Activated CD8-positive, alpha-beta memory T cell treated with anti-CD3 and anti-CD28 coated beads, Interleukin-2, amount 10 ng/mL, durations not matched to agents 7 days and 5 days (primary cell): ENCODE measurements around the gene ADCY1. TPM values are rescaled to one million over a fixed set of nuclear protein-coding genes. Genes with fewer than 3 reads are reported as not detected.
"Not testable (repeated sequence)": the region's sequence is repeated elsewhere in the genome, so short reads cannot be mapped to it uniquely, and the experiment has no call there.

Source experiments
- ATAC-seq: fragments of 150-1000 bp; cut with Tn5 transposase; one replicate; pipeline ENCODE4 v1.10.0; 2021; ENCODE audit warnings: moderate library complexity
- CTCF ChIA-PET: fragments of 350-600 bp; sonication (Branson Sonifier 250); formaldehyde crosslinking; loops from one replicate; lab custom pipeline; 2021; ENCODE audit warnings: antibody characterized with exemption; lab: Charles Lee
- DNase-seq: peaks from one replicate; pipeline ENCODE4 v3.0.0-alpha.2; 2020
- H3K27ac Mint-ChIP-seq: one replicate; pipeline ENCODE4 v1.8.0; 2021; ENCODE audit warnings: mild to moderate bottlenecking, mixed read lengths
- H3K27me3 Mint-ChIP-seq: one replicate; pipeline ENCODE4 v1.8.0; 2021; ENCODE audit warnings: mixed read lengths
- H3K36me3 Mint-ChIP-seq: one replicate; pipeline ENCODE4 v1.8.0; 2021; ENCODE audit warnings: mild to moderate bottlenecking, mixed read lengths
- H3K4me1 Mint-ChIP-seq: one replicate; pipeline ENCODE4 v1.8.0; 2021; ENCODE audit warnings: mixed read lengths
- H3K4me3 Mint-ChIP-seq: one replicate; pipeline ENCODE4 v1.8.0; 2021; ENCODE audit warnings: mild to moderate bottlenecking, moderate library complexity, mixed read lengths
- H3K9me3 Mint-ChIP-seq: one replicate; pipeline ENCODE4 v1.8.0; 2022; ENCODE audit warnings: low read depth, mixed read lengths
- total RNA-seq, 2 experiments: library from RNA; stranded (reverse); gene quantifications; one replicate each; pipeline ENCODE4 v1.2.3, GENCODE V29; 2021

The ADCY1 gene
- total RNA-seq, 2 experiments from 2014 or later = 1.3 to 6.7 TPM

GRCh38 chr7:45738920-45739319 lies 164.8 kb downstream of the ADCY1 start:
- CTCF ChIA-PET, H3K27ac Mint-ChIP-seq, H3K4me3 Mint-ChIP-seq, ATAC-seq, H3K9me3 Mint-ChIP-seq, H3K4me1 Mint-ChIP-seq, DNase-seq, H3K27me3 Mint-ChIP-seq: not testable (repeated sequence)
- H3K36me3 Mint-ChIP-seq = peaks cover 47% of the 10 kb centered on the region

- ATAC-seq, CTCF ChIA-PET, H3K9me3 Mint-ChIP-seq, H3K27me3 Mint-ChIP-seq, H3K27ac Mint-ChIP-seq, H3K4me3 Mint-ChIP-seq, DNase-seq, H3K4me1 Mint-ChIP-seq: not testable (repeated sequence)
- peaks cover 52% of the 10 kb centered on the region for H3K36me3 Mint-ChIP-seq
Observed at GRCh38 chr7:45740573-45740972, 166.4 kb downstream of the ADCY1 start.

- H3K27ac Mint-ChIP-seq, H3K27me3 Mint-ChIP-seq, CTCF ChIA-PET, H3K4me1 Mint-ChIP-seq, H3K4me3 Mint-ChIP-seq, DNase-seq, H3K9me3 Mint-ChIP-seq, ATAC-seq: not testable (repeated sequence)
- H3K36me3 Mint-ChIP-seq = peaks cover 13% of the 10 kb centered on the region
Observed at GRCh38 chr7:45748976-45749375, 174.8 kb downstream of the ADCY1 start.

- ATAC-seq, H3K9me3 Mint-ChIP-seq, H3K4me3 Mint-ChIP-seq, H3K4me1 Mint-ChIP-seq, H3K36me3 Mint-ChIP-seq, DNase-seq, H3K27me3 Mint-ChIP-seq, H3K27ac Mint-ChIP-seq, CTCF ChIA-PET: not testable (repeated sequence)
Observed at GRCh38 chr7:45751352-45751751, 177.2 kb downstream of the ADCY1 start.

GRCh38 chr7:45756333-45756732 lies 182.2 kb downstream of the ADCY1 start:
- H3K27me3 Mint-ChIP-seq, CTCF ChIA-PET, DNase-seq, H3K27ac Mint-ChIP-seq, H3K4me1 Mint-ChIP-seq, H3K9me3 Mint-ChIP-seq, ATAC-seq, H3K4me3 Mint-ChIP-seq: not testable (repeated sequence)
- peaks cover 13% of the 10 kb centered on the region for H3K36me3 Mint-ChIP-seq

- H3K27me3 Mint-ChIP-seq, H3K9me3 Mint-ChIP-seq, H3K4me1 Mint-ChIP-seq, ATAC-seq, CTCF ChIA-PET, H3K36me3 Mint-ChIP-seq, DNase-seq, H3K4me3 Mint-ChIP-seq, H3K27ac Mint-ChIP-seq: not testable (repeated sequence)
Observed at GRCh38 chr7:45756757-45757156, 182.6 kb downstream of the ADCY1 start.

- H3K27me3 Mint-ChIP-seq, CTCF ChIA-PET, H3K4me3 Mint-ChIP-seq, H3K27ac Mint-ChIP-seq, H3K9me3 Mint-ChIP-seq, H3K4me1 Mint-ChIP-seq, ATAC-seq, DNase-seq: not testable (repeated sequence)
- H3K36me3 Mint-ChIP-seq = peaks cover 15% of the 10 kb centered on the region
Observed at GRCh38 chr7:45759464-45759863, 185.3 kb downstream of the ADCY1 start.

- H3K27ac Mint-ChIP-seq, ATAC-seq, H3K4me1 Mint-ChIP-seq, H3K9me3 Mint-ChIP-seq, DNase-seq, H3K27me3 Mint-ChIP-seq, H3K36me3 Mint-ChIP-seq, CTCF ChIA-PET, H3K4me3 Mint-ChIP-seq: not testable (repeated sequence)
Observed at GRCh38 chr7:45761545-45762205, 187.5 kb downstream of the ADCY1 start.

GRCh38 chr7:45762225-45762994 lies 188.2 kb downstream of the ADCY1 start:
- CTCF ChIA-PET, H3K27me3 Mint-ChIP-seq, ATAC-seq, DNase-seq, H3K4me3 Mint-ChIP-seq, H3K9me3 Mint-ChIP-seq, H3K36me3 Mint-ChIP-seq, H3K4me1 Mint-ChIP-seq: not testable (repeated sequence)
- peak overlapping the region; percentile 30 for H3K27ac Mint-ChIP-seq

GRCh38 chr7:45768516-45769394 lies 194.6 kb downstream of the ADCY1 start:
- peak overlapping the region; percentile 89 for H3K4me3 Mint-ChIP-seq
- peak; percentile 99 for ATAC-seq
- CTCF ChIA-PET, H3K9me3 Mint-ChIP-seq, H3K36me3 Mint-ChIP-seq, H3K27me3 Mint-ChIP-seq: not testable (repeated sequence)
- H3K4me1 Mint-ChIP-seq = peaks cover 12% of the 10 kb centered on the region
- H3K27ac Mint-ChIP-seq = peak overlapping the region; percentile 98
- DNase-seq = peak; percentile 99

GRCh38 chr7:45769626-45770025 lies 195.5 kb downstream of the ADCY1 start:
- Mint-ChIP-seq H3K27ac (peak overlapping the region; percentile 98), H3K4me3 (peak overlapping the region; percentile 89), H3K4me1 (peaks cover 12% of the 10 kb centered on the region)
- H3K9me3 Mint-ChIP-seq, H3K36me3 Mint-ChIP-seq, ATAC-seq, H3K27me3 Mint-ChIP-seq, DNase-seq, CTCF ChIA-PET: not testable (repeated sequence)
